Measurements from ENCODE around the gene WAPL.
A peak's percentile ranks its signal among the peaks of the same experiment; 100 is the strongest.
"Not testable (repeated sequence)": the region's sequence is repeated elsewhere in the genome, so short reads cannot be mapped to it uniquely, and the experiment has no call there.

Gene WAPL, protein sequence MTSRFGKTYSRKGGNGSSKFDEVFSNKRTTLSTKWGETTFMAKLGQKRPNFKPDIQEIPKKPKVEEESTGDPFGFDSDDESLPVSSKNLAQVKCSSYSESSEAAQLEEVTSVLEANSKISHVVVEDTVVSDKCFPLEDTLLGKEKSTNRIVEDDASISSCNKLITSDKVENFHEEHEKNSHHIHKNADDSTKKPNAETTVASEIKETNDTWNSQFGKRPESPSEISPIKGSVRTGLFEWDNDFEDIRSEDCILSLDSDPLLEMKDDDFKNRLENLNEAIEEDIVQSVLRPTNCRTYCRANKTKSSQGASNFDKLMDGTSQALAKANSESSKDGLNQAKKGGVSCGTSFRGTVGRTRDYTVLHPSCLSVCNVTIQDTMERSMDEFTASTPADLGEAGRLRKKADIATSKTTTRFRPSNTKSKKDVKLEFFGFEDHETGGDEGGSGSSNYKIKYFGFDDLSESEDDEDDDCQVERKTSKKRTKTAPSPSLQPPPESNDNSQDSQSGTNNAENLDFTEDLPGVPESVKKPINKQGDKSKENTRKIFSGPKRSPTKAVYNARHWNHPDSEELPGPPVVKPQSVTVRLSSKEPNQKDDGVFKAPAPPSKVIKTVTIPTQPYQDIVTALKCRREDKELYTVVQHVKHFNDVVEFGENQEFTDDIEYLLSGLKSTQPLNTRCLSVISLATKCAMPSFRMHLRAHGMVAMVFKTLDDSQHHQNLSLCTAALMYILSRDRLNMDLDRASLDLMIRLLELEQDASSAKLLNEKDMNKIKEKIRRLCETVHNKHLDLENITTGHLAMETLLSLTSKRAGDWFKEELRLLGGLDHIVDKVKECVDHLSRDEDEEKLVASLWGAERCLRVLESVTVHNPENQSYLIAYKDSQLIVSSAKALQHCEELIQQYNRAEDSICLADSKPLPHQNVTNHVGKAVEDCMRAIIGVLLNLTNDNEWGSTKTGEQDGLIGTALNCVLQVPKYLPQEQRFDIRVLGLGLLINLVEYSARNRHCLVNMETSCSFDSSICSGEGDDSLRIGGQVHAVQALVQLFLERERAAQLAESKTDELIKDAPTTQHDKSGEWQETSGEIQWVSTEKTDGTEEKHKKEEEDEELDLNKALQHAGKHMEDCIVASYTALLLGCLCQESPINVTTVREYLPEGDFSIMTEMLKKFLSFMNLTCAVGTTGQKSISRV (N-terminal part only)

DNA sequence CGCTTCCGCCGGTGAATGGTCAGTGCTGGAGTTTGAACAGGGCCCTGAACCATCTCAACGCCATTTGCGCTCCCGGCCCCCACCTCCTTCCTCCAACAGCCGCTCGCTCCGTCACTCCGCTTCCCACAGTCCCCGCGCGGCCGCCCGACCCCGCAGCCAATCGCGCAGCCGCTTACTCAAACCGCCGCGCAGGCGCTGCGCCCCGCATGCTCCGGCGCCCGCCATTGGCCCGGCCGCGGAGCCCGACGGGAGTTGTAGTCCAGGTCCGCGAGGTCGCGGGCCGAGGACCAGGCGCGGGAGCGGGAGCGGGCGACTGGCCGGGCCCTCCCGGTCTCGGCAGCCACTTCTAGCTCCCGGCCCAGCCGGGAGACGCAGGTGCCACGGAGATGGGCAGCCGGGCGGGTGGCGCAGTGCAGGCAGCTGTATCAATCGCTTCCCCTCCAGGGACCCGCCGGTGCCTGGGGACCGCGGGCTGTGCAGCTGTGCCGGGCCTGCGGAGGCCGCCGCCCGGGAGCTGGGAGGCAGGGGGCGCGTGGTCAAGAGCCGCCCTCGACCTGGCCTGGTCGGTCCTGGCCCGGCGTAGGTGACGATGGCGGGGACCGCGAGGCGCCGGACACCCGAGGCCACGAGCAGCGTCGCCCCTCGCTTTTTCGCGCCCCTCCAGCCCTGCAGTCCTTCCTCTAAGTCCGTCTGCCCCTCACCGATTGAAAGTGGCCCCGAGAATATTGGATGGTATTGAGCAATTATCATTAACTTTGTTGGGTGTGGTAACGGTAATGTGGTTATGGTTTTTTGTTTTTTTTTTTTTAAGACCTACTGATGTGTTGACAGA lies at the start of gene WAPL:
WAPL (minus strand) TSS at position 115 of the 832 bp plus-strand sequence. CDS start 3,723 bp downstream, outside the sequence.
- DNase-seq = peak; percentile 97

DNA sequence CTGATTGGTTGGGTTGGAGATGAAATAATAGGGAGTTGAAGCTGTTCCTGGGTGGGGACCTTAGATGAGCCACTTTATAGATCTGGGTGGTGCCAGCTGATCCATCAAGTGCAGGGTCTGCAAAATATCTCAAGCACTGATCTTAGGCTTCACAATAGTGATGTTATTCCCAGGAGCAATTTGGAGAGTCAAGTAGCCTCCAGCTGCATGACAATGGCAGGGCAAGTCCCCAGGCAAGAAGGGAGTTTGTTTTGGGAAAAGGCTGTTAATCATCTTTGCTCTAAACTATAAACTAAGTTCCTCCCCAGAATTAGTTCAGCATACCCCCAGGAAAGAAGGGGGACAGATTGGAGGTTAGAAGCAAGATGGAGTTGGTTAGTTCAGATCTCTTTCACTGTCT lies 47.7 kb upstream of the WAPL start:
- DNase-seq = no peak

DNA sequence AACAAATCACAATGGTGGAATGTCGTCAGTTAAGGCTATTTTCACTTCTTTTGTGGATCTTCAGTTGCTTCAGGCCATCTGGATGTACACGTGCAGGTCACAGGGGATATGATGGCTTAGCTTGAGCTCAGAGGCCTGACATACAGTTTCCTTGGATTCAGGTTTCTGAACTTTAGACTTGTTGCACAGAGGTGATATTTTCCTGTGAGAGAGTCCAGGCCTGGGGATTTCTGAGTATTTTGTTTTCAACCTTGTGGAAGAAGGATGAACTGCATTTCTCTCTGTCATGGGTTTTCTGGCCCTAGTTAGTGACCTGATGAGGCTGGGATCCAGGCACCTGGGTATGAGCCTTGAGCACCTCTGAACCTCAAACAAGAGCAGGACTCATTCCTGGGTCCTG lies 44.9 kb upstream of the WAPL start:
- DNase-seq = not testable (repeated sequence)

DNA sequence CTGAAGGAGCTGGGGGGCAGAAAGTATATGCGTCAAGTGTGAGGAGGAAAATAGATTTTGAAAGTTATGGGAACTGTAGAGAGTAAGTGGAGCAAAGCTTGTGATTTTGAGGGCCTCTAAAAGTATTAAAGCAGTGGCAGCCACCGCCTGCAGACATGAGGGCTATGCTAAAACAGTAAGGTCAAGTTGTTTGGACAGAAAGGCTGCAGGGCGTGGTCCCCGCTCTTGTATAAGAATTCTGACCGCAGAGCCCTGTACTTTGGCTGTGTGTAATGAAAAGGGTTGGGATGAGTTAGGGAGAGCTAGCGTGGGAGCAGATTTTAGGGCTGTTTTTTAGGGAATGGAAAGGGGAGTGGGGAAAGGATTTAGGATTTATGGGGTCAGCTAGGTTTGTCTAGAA lies 41.7 kb upstream of the WAPL start:
- not testable (repeated sequence) for DNase-seq

DNA sequence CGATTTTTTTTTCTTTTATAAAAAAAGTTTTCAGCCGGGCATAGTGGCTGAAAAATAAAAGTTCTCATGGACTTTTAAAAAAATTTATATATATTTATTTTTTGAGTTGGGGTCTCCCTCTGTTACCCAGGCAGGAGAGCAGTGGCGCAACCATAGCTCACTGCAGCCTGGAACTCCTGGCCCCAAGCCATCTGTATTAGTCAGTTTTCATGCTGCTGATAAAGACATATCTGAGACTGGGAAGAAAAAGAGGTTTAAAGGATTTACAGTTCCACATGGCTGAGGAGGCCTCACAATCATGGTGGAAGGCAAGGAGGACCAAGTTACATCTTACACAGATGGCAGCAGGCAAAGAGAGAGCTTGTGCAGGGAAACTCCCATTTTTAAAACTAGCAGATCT lies 37.1 kb upstream of the WAPL start:
- peak; percentile 36 to 37 for DNase-seq

DNA sequence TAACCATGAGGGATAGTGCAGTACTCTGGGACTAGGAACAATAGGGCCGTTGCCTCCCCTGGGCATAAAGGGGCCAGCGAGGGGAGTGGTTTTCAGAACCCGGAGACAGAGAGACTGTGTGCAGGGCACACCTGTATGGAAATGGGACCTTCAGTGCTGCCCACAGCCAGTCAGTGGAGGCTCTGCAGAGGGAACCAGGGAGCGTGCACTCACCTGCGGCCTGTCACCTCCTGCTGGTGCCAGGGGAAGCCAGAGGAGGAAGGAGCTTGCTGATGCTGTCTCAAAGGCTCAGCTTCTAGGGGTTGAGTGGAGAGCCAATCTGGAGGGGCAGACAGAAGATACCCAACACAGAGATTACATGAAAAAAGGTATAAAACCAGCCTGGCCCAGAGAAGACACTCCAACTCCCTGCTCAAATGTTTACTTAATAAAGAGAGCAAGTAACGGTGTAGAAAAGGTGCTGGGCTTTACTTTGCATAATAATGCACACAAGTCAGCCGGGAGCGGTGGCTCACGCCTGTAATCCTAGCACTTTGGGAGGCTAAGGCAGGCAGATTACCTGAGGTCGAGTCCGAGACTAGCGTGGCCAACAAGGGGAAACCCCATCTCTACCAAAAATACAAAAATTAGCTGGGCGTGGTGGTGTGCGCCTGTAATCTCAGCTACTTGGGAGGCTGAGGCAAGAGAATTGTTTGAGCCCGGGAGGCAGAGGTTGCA lies 35.5 kb upstream of the WAPL start:
- DNase-seq = no peak

DNA sequence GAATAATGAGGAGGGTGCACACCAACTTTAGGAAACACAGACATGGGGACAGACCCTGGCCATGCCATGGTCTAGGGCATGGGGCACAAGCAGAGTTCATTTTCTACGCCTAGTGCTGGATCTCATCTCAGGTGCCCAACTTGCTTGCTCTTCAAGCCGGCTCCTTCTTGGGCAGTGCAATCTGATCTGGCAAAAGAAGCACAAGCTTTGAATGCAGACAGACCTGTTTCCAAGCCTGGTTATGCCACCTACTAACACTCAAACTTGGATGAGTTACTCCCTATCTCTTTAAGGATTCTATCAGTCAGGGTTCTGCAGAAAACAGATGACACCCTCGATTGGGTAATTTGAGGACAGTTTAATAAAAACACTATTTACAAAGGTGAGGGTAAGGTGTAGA lies 34.9 kb upstream of the WAPL start:
- no peak for DNase-seq

DNA sequence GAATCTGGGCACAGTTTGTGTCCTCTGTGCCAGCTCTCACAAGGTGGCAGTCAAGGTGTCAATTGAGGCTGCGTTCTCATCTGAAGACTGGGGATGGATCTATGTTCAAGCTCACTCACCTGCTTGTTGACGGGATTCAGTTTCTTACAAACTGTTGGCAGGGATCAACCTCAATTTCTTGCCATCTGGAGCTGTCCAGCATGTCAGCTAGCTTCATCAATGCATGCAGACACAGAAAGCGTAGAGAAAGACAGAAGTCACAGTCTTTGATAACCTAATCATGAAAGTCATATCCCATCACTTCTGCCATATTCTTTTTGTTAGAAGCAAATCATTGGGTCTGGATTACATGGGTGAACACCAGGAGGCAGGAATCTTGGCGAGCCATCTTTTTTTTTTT lies 32.0 kb upstream of the WAPL start:
- DNase-seq = peak; percentile 22 to 35

DNA sequence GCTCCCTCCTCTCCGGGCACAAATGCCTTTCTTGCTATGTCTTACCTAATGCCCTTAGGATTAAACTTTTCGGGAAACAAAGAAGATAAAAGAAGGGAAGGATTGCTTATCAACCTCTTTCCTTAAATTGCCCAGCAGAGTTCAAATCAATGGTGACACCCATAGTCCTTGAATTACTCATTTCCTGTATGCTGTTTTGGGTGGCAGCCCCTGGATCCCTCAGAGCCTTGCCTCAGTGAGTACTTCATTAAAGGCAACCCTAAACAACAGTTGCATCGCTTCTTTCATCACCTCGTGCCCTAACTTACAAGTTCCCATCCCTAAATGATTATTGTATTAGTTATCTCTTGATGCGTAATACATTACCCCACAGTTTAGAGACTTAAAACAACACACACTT lies 31.6 kb upstream of the WAPL start:
- DNase-seq = no peak

DNA sequence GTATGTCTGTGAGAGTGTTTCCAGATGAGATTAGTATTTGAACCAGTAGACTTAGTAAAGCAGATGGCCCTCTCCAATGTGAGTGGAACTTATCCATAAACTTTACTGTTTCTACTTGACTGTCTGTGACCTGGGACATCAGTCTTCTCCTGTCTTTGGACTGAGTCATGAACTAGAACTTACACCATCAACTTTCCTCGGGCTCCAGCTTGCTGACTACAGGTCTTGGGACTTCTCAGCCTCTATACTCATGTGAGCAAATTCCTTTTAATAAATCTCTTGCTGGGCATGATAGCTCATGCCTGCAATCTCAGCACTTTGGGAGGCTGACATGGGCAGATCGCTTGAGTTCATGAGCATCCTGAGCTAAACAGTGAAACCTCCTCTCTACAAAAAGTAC lies 25.7 kb upstream of the WAPL start:
- DNase-seq = no peak

DNA sequence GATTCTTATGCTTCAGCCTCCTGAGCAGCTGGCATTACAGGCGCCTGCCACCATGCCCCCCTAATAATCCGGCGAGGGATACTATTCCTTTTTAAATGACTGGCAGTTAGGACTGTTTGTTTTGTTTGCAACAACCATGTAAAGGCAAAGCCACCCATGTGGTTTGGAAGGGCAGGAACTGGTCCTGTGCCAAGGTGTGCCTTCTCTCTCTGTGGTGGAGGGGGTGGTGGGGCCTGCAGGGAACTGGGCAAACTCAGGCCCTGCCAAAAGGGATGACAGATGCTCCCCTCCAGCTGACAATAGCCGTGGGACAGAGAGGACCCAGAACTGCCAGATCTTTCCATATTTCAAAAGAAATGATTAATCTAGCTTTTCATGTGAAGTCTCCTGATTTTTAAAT lies 23.5 kb upstream of the WAPL start:
- DNase-seq = no peak

DNA sequence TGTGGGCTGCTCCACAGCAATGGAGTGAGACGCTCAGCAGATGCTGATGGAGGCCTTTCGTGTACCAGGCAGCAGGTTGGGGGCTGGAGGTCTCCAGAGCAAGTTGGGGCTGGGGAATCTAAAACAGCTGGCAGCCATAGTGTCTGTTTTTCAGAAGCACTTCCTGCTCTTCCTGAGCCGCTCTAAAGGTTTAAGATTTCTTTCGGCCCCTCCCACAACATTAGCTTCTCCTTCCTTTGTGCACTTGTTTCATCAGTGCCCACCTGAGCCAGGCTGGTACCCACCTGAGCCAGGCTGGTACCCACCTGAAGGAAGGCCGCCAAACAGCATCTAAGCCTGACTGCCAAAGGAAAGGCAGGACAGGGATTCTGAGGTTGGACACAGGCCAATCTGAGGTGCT lies 18.4 kb upstream of the WAPL start:
- DNase-seq = no peak

DNA sequence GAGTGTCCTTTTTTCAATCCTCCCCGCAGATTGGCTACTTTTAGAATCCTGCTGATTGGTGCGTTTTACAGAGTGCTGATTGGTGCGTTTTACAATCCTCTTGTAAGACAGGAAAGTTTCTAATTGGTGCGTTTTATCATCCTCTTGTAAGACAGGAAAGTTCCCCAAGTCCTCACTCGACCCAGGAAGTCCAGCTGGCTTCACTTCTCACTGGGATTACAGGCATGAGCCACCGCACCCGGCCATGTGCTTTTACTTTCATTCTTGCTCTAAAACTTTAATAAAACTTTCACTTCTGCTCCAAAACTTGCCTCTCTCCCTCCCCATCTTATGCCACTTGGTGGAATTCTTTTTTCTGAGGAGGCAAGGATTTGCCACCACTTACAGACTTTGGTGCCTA lies 17.0 kb upstream of the WAPL start:
- DNase-seq = no peak

DNA sequence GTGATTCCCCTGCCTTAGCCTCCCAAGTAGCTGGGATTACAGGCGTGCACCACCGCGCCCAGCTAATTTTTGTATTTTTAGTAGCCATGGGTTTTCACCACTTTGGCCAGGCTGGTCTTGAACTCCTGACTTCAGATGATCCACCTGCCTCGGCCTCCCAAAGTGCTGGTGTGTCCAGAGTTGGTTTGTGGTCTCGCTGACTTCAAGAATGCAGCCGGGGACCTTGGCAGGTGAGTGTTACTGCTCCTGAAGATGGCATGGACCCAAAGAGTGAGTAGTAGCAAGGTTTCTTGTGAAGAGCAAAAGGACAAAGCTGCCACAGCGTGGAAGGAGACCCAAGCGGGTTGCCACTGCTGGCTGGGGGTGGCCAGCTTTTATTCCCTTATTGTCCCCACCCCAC lies 16.4 kb upstream of the WAPL start:
- DNase-seq = not testable (repeated sequence)

DNA sequence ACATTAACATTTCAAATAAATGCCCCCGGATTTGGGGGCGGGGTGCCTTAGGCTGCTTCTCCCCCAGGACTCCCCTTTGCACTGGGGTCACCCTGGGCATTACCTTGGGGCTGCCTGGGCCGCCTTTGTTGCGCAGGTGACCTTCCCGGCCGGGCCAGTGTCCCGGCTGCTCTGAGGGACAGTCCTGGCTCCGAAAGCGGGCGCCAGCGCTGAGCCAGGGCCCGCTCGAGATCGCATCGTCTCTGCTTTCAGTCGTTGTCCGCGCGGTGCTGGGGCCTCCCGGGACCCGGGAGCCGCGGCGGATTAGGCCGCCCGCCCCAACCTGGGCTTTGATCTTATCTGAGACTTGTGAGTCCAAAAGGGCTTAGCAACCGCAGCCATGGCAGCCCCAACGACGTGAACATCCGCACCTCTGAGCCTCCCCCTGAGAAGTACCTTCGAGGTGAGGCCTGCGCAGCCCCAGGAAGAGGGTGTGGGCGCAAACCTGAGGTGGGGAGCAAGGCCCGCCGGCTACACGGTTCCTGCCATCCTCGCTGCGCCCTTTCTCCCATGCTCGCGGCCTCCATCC lies 14.8 kb upstream of the WAPL start:
- no peak for DNase-seq

DNA sequence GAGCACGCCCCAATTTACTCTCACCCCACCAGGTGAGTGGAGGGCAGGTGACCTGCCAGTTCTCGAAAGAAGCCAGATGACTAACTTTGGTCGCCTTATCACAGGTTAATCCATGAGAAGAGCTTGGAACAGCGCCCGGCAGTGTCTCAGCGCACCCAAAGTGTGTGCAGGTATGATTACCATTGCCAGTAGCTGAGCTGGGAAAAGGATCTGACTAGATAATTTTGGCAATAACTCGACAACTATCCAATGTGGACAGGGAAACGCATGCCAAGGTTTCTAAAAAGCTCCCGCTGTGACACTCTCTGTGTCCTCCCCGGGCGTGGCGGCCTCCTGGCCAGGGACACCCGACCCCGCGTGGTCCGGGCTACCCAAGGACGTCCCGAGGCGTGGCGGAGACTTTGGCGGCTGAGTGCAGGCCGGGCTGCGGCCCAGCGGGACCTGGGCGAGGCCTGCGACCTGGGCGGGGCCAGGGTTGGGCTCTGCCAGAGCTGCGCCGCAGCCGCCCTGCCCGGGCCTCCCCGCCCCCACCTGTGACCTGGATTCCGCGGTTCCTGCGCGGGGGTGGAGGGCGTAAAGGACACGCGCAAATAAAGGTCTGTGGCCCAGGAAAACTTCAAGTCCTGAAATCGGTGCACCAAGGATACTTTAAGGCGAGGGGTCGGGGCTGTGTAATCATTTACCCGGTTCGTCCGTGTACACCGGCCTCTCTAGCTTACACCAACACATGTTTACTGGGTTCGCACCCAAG lies 13.7 kb upstream of the WAPL start:
- DNase-seq = no peak

DNA sequence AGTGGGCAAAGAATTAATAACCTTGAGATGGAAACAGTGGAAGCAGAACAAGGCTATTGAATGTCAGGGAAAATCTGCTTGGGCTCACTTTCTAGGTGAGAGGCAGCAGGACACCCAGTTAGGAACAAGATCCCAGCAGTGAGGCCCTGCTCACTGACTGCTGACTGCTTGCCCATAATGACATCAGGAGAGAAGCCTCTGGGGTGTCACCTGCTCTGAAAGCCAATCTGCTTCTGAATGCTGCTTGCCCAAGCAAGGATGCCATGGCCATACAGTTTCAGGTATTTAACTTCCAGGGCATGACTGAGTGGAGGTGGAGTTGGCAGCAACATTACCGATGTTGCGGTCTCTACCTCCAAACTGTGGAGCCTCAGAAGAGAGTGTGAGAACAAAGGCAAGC lies 11.7 kb upstream of the WAPL start:
- no peak for DNase-seq

DNA sequence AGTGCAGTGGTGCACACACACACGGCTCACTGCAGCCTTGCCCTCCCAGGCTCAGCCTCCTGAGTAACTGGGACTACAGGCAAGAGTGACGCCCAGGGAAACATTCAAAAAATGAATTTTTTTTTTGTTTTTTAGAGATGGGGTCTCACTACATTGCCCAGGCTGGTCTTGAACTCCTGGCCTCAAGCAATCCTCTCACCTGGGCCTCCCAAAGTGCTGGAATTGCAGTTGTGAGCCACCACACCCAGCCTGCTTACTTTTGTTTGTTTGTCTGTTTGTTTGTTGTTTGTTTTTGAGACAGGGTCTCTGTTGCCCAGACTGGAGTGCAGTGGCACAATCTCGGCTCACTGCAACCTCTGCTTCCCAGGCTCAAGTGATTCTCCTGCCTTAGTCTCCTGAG lies 7.1 kb upstream of the WAPL start:
- DNase-seq = not testable (repeated sequence)

DNA sequence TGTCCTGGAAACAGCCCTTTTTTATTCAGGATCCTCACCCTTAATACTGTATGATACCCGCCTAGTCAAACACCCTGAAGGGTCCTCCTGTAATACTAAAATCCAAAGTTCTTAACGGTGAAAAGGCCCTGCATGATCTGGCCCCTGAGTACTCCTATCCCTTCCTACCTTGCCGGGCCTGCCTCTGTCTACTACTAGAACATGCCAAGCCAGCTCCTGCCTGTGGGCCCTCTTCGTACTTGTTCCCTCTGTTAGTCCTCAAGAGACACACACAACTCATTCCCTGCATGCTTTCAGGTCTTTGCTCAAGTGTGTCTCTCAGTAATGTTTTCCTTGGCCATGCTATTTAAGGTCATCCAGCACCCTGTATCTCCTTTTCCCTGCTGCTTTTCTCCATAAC lies 5.0 kb upstream of the WAPL start:
- DNase-seq = no peak

DNA sequence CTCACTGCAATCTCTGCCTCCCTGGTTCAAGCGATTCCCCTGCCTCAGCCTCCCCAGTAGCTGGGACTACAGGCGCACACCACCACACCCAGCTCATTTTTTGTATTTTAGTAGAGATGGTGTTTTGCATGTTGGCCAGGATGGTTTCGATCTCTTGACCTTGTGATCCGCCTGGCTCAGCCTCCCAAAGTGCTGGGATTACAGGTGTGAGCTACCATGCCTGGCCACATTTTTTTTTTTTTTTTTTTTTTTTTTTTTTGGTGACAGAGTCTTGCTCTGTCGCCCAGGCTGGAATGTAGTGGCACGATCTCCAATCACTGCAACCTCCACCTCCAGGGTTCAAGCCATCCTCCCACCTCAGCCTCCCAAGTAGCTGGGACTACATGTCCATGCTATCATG lies 4.1 kb upstream of the WAPL start:
- DNase-seq = not testable (repeated sequence)

Data from Kasumi-1 (cell line).